Inflammatory macrophage treated with lipopolysaccharide for 4 hours (primary cell): ENCODE measurements around the gene SPEF1.
A peak's percentile ranks its signal among the peaks of the same experiment; 100 is the strongest.

ENCODE experiments used
- DNase-seq: peaks from one replicate; pipeline ENCODE4 v3.0.0-alpha.2; 2020

Gene SPEF1

GRCh38 chr20:3765171-3765882 lies 15.9 kb downstream of the SPEF1 start:
- peak; percentile 62 for DNase-seq

GRCh38 chr20:3764659-3765058 lies 16.6 kb downstream of the SPEF1 start:
- no peak for DNase-seq

DNA sequence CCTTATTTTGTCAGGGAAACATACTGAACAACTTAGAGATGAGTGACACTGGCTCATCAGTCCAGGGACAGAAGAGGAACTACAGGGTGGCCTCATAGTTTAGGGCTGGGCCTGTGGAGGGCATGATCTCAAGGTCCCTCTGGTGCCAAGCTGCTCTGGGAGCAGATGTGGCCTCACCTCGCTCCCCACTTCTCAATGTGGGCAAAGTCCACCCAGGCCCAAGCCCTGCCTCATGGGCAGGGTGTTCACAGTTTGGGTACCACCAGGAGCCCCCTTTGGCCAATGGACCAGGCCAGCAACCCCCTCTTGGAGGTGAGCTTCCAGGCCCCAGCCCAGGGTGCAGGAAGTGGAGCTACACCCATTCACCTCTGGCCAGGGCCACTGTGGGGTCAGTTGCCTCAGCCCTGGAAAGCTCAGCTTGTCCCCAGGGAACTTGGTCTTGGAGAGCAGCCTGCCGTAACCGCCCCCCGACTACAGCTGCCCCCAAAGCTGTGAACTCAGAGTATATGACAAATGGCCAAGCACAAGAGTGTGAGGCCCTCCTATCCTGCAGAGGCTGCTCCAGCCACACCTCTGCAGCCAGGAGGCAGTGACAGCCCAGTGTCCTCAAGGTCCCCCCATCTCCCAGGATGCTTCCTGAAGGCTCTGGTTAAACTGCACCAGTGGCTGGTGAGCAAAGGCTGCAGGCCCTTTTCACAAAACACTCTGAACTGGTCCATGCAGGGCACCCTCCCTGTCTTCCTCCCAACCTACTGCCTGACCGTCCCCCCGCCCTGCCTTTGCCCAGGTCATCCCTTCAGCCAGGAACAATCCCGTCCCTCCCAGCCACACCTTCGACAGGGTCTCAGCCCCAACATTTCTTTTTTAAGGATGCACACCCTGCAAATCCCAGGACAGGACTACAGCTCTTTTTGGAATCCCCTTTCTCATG lies 17.3 kb downstream of the SPEF1 start:
- peak; percentile 86 for DNase-seq

GRCh38 chr20:3760655-3761348 lies 20.4 kb downstream of the SPEF1 start:
- no peak for DNase-seq

DNA sequence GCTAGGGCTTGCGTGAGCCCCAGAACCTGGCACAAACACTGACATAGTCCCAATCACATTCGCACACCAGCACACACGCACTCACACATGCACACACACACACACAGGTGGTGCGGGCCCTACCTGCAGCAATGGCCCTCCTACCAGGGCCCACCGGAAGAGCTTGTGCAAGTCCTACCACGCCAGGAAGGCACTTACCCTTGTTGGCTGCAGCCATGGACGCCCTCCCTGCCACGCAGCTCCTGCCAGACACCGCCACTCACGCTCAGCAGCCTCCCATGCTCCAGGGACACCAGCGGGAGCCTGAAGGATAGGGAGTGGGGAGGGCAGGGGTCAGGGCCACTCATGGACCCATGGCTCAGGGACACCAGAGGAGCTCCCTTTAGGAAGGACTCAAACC lies 21.4 kb downstream of the SPEF1 start:
- no peak for DNase-seq

GRCh38 chr20:3759316-3759823 lies 21.9 kb downstream of the SPEF1 start:
- DNase-seq, result no peak

DNA sequence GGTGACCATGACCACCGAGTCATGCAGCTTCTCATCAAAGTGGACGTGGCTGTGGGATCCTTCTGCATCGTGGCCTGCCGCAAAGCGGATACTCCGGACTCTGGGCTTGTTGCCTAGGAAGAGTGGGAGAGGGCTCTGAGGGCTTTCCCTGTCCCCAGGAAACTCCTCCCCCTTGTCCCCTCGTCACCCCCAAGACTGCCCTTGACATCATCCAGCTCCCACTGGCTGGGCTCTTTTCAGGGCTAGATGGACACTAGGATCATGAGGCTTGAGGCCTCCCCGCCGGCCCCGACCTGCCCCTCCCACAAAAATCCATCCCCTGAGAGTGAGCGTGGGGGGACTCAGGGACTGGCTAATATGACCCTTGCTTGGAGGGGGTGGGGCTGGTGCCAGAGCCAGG lies 22.7 kb downstream of the SPEF1 start:
- no peak for DNase-seq

- DNase-seq, result peak; percentile 71
Observed at GRCh38 chr20:3757268-3757667, 24.0 kb downstream of the SPEF1 start.

DNA sequence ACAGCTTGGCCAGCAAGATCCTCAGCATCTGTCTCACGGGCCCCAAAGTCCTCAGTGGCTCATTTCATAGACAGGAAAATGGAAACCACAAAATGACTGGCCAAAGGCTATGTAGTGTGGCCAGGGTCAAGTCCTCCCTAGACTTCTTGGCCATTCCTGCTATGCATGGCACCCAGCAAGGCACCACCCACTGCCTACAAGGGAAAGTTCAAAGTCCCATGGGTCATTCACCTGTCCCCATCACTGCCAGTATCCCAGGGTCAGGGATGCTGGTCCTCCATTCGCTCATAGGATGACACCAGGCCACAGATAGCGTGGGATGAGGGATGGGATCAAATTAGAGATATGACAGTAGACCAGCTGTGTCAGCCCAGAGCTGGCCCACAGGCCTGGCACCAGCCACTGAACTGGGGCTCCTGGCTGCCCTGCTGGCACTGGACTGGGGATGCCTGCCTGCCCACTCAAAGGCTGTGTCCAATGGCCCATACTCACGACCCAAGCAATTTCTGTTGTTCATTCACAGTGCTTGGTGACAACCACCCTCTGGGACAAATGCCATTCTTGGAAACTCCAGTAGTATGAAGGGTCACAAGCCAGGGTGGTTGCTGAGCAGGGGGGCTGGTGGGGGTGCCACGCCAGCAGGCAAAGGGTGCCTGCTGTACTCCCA lies 25.3 kb downstream of the SPEF1 start:
- no peak for DNase-seq

DNA sequence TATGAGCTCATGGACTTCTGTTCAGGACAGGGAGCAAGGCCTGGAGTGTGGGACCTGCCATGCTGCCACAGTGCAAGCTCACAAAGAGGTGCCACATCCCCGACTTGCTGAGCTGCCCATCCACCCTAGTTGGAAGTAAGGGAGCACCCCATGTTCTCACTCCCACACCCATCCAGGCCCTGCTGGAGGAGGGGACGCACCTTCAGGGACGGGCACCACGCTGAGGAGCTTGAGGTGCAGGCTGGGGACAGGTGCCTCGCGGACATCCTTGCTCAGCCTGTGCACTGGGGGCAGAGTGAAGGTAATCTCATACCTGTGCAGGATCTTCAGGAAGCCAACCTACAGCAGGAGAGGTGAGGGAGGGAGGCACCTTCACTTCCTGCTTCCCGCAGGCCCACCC lies 26.0 kb downstream of the SPEF1 start:
- no peak for DNase-seq

DNA sequence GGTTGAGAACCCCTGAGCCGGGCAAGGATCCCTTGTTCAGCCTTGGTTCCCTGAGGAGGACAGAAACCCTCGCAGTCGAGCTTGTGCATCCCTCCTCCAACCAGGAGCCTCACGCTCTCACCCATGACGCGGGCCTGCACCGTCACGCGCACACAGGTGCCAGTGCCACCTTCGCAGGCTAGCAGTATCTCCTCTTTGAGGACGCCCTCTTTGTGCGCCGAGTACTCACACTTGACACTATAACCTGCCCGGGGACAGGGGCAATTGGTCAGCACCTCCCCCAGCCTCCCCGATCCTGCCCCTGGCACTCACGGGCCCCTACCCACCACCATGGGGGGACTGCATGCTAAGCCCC lies 27.0 kb downstream of the SPEF1 start:
- no peak for DNase-seq

DNA sequence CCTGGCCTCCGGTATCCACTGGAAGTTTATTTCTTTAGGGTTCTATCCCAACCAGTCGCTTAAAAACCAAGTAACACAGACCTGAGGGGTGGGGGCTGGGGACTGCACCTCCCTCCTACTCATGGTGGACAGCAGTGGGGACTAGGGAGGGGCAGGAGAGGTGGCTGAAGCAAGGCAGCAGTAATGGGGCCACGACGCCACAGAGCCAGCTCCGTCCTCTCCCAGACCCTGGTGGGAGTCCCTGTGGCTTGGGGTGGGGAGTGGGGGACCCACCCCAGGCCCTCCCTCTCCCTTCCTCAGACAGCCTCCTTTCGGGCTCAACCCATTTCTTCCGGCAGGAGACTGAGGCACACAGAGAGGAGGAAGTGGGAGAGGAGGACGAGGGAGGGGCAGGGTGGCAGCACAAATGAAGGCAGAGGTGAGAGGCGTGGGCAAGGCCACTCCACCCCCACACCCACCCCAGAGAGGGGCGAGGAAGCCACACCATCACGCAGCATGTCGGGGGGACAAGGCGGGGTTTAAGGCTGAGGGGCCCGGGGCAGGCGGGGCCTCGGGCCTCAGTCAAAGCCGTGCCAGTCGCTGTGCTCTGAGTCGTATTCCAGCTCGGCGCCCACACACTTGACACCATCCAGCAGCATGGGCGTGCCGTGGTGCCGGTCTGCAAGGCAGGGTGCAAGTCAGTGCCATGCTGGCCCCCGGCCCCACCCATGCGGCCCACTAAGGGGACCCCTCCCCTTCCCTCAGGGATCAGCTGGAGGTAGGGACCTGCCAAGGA lies 27.6 kb downstream of the SPEF1 start:
- DNase-seq, result no peak

DNA sequence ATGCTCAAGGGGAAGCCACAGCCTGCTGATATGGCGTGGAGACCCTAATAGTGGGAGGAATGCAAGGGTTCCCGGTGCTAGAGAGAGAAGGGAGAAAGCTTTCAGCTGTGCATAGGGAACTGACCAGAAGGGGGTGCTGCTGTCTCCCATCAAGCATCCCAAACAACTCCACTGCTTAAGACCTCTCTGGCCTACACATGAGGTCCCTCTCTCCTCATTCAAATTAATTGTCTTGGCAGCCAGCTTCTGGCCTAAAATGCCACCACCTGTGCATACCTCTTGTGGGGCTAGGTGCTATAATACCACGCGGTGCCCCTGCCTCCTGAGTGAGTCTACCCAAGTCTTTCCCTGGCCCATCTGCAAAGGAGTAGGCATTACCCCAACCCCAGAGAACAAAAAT lies 28.1 kb downstream of the SPEF1 start:
- DNase-seq, result peak; percentile 67

DNA sequence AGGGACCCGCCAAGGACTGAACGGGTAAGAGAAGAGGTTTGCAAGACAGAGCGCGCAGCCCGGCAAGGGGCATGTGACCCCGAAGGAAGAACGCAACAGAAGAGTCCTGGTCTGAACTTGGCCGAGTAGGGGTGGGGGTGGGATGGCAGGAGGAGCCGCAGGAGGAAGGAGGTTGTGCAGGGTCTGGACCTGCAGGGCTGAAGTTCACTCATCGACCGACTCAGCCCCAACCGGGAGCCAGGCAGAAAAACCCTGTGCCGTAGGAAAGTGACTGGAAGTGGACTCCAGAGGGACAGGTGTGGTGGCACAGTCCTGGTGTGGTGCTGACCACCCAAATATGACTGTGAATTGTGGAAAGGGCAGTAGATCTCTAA lies 28.9 kb downstream of the SPEF1 start:
- DNase-seq, result no peak

- DNase-seq, result peak; percentile 83
Observed at GRCh38 chr20:3751675-3752385, 29.4 kb downstream of the SPEF1 start.

DNA sequence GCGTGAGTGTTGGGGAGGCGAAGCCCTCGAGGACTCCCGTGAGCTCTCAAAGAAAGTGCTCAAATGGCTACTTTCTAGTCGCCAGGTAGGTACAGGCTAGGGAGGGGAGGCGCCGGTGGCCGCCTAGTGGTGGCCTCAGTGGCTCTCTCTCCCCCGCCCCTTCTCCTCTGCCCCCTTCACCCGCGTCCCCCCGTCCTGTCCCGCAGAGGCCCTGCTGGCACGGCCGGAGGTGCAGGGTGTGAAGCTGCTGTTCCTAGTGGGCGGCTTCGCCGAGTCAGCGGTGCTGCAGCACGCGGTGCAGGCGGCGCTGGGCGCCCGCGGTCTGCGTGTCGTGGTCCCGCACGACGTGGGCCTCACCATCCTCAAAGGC lies 30.0 kb downstream of the SPEF1 start:
- no peak for DNase-seq

GRCh38 chr20:3749689-3750531 lies 31.3 kb downstream of the SPEF1 start:
- DNase-seq, result peak; percentile 31

- no peak for DNase-seq
Observed at GRCh38 chr20:3749087-3749688, 32.1 kb downstream of the SPEF1 start.

- no peak for DNase-seq
Observed at GRCh38 chr20:3748073-3748472, 33.2 kb downstream of the SPEF1 start.

GRCh38 chr20:3747471-3747870 lies 33.8 kb downstream of the SPEF1 start:
- DNase-seq, result no peak
